Measurements from ENCODE around the gene TUBE1. TPM values are rescaled to one million over a fixed set of nuclear protein-coding genes. Genes with fewer than 3 reads are reported as not detected.

The TUBE1 gene
- total RNA-seq, 8 experiments from 2014 or later, result 24.3 to 63.1 (median 40.6) TPM

DNA sequence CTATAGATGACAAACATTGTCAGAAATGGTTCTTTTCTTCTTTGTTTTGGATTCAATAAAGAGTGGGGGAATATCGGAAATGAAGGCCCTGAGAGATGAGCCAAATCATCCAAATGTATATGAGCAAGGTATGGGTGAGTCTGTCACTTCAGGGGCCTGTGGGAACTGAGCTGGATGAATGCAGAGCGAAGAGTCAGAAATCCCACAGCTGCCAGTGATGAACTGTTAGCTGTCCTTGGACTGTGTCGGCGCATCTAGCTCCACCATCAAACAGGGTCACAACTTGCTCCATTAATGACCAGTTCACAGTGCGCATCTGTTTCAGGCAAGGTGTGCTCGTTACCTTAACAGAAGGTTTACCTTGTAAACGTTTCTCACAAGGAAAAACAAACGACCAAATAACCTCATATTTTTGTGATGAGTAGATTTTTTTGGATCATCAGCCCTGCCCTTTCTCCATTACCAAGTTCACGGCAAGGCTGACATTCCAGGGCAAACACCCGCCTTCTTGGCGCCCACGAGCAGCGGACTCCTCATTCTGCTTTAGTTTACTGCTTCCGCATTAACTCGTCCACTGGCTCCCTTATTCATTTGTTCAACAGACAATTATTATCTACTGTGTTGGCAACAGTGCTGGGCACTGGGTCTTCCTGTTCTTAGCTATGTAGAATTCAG lies 48.4 kb downstream of the TUBE1 start:
- no peak for ATAC-seq (replicated peaks in 6 of 8)
- H3K4me3 ChIP-seq, result no peak overlapping the region
- peaks cover 9 to 14% of the 10 kb centered on the region in 2 donors for H3K4me1 ChIP-seq (replicated peaks in 1 of 2)
- 34 to 98% (median 74%) methylated on average over 1 to 12 of the region's 15 CpGs for WGBS, 10 experiments
- in situ Hi-C loops (cut with MboI; ENCODE audit: low pct_unique_long_range_greater_than_20kb in 2 of 9, low sequenced_read_pairs in 9 of 9, unreplicated experiment in 9 of 9), result loop anchor here in 5 of 9 experiments (25.0 kb wide), 4 partner anchors 327 to 1002 kb away; a partner anchor contains a TSS
- H3K27ac ChIP-seq, result no peak overlapping the region

- peaks cover 9 to 14% of the 10 kb centered on the region in 2 donors for H3K4me1 ChIP-seq (replicated peaks in 1 of 2)
- no peak overlapping the region for H3K4me3 ChIP-seq
- 29 to 100% (median 55%) methylated on average over 1 to 5 of the region's 5 CpGs; no CpG with 5 or more reads in 4 of the 10 experiments for WGBS, 10 experiments
- no peak overlapping the region for H3K27ac ChIP-seq
- ATAC-seq (replicated peaks in 6 of 8), result peak in 7 of 8 experiments; percentile 4 to 39 (median 28)
- in situ Hi-C loops (cut with MboI; ENCODE audit: low pct_unique_long_range_greater_than_20kb in 2 of 9, low sequenced_read_pairs in 9 of 9, unreplicated experiment in 9 of 9), result loop anchor here in 5 of 9 experiments (25.0 kb wide), 4 partner anchors 326 to 1001 kb away; a partner anchor contains a TSS
Observed at GRCh38 chr6:112038268-112038667, 49.0 kb downstream of the TUBE1 start.

DNA sequence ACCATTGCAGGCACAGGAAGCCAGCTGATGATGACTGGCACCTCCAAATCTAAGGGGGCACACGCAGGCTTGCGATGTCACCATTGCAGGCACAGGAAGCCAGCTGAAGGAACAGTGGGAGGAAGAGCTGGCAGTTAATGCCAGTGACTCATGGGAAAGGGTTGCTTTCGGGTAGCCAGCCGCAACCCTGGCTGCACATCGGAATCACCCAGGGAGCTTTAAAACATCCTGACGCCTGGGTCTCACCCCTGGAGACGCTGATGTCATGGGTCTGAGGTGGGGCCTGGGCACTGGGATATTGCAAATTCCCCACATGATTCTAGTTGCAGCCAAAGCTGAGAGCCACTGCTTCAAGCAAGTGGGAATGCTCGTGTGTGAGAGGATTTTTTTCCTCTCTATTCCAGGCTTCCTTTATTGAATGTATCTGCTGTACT lies 49.5 kb downstream of the TUBE1 start:
- Histone ChIP-seq H3K27ac (no peak overlapping the region), H3K4me3 (no peak overlapping the region), H3K4me1 (replicated peaks in 1 of 2) (peaks cover 9 to 13% of the 10 kb centered on the region in 2 donors)
- in situ Hi-C loops (cut with MboI; ENCODE audit: low pct_unique_long_range_greater_than_20kb in 2 of 9, low sequenced_read_pairs in 9 of 9, unreplicated experiment in 9 of 9), result loop anchor here in 5 of 9 experiments (25.0 kb wide), 4 partner anchors 325 to 1000 kb away; a partner anchor contains a TSS
- WGBS, 10 experiments, result 11 to 81% (median 57%) methylated on average over 1 to 8 of the region's 8 CpGs; no CpG with 5 or more reads in 4 of the 10 experiments
- ATAC-seq (replicated peaks in 6 of 8), result peak in 7 of 8 experiments; percentile 89 to 97 (median 95)

GRCh38 chr6:112036088-112036637 lies 51.1 kb downstream of the TUBE1 start:
- in situ Hi-C loops (cut with MboI; ENCODE audit: low pct_unique_long_range_greater_than_20kb in 2 of 9, low sequenced_read_pairs in 9 of 9, unreplicated experiment in 9 of 9), result loop anchor here in 5 of 9 experiments (25.0 kb wide), 4 partner anchors 324 to 999 kb away; a partner anchor contains a TSS
- no peak for ATAC-seq (replicated peaks in 6 of 8)
- WGBS, 10 experiments, result 60 to 100% (median 82%) methylated on average over 1 to 4 of the region's 4 CpGs; no CpG with 5 or more reads in 1 of the 10 experiments
- Histone ChIP-seq H3K27ac (no peak overlapping the region), H3K4me3 (no peak overlapping the region), H3K4me1 (replicated peaks in 1 of 2) (peaks cover 8 to 9% of the 10 kb centered on the region in 2 donors)

- 90 to 100% (median 96%) methylated on average over 1 to 4 of the region's 4 CpGs; no CpG with 5 or more reads in 2 of the 10 experiments for WGBS, 10 experiments
- in situ Hi-C loops (cut with MboI; ENCODE audit: low pct_unique_long_range_greater_than_20kb in 2 of 9, low sequenced_read_pairs in 9 of 9, unreplicated experiment in 9 of 9), result loop anchor here in 5 of 9 experiments (25.0 kb wide), 4 partner anchors 322 to 997 kb away; a partner anchor contains a TSS
- H3K4me1 ChIP-seq (replicated peaks in 1 of 2), result peaks cover 13 to 14% of the 10 kb centered on the region in 2 donors
- no peak overlapping the region for H3K4me3 ChIP-seq
- no peak overlapping the region for H3K27ac ChIP-seq
- ATAC-seq (replicated peaks in 6 of 8), result no peak
Observed at GRCh38 chr6:112034616-112034995, 52.7 kb downstream of the TUBE1 start.

- in situ Hi-C loops (cut with MboI; ENCODE audit: low pct_unique_long_range_greater_than_20kb in 2 of 9, low sequenced_read_pairs in 9 of 9, unreplicated experiment in 9 of 9), result loop anchor here in 5 of 9 experiments (25.0 kb wide), 4 partner anchors 322 to 997 kb away; a partner anchor contains a TSS
Observed at GRCh38 chr6:112033791-112034615, 53.3 kb downstream of the TUBE1 start.

GRCh38 chr6:112032728-112033127 lies 54.6 kb downstream of the TUBE1 start:
- no peak overlapping the region for H3K4me3 ChIP-seq
- 33 to 100% (median 73%) methylated on average over 1 to 5 of the region's 6 CpGs; no CpG with 5 or more reads in 4 of the 10 experiments for WGBS, 10 experiments
- in situ Hi-C loops (cut with MboI; ENCODE audit: low pct_unique_long_range_greater_than_20kb in 2 of 9, low sequenced_read_pairs in 9 of 9, unreplicated experiment in 9 of 9), result loop anchor here in 5 of 9 experiments (25.0 kb wide), 4 partner anchors 320 to 995 kb away; a partner anchor contains a TSS

More at GRCh38 chr6:112033791-112034615, 53.3 kb downstream of the TUBE1 start:
- Histone ChIP-seq H3K4me1 (replicated peaks in 1 of 2) (peaks cover 14 to 15% of the 10 kb centered on the region in 2 donors), H3K27ac (no peak overlapping the region), H3K4me3 (no peak overlapping the region)
- ATAC-seq (replicated peaks in 6 of 8), result peak in 2 of 8 experiments; percentile 9 to 36
- WGBS, 10 experiments, result 34 to 83% (median 60%) methylated on average over 2 to 5 of the region's 6 CpGs; no CpG with 5 or more reads in 2 of the 10 experiments

GRCh38 chr6:112031960-112032359 lies 55.3 kb downstream of the TUBE1 start:
- WGBS, 10 experiments, result 80 to 100% (median 89%) methylated on average over 1 to 6 of the region's 6 CpGs; no CpG with 5 or more reads in 1 of the 10 experiments
- ATAC-seq (replicated peaks in 6 of 8), result no peak
- in situ Hi-C loops (cut with MboI; ENCODE audit: low pct_unique_long_range_greater_than_20kb in 2 of 9, low sequenced_read_pairs in 9 of 9, unreplicated experiment in 9 of 9), result loop anchor here in 5 of 9 experiments (25.0 kb wide), 4 partner anchors 320 to 995 kb away; a partner anchor contains a TSS
- no peak overlapping the region for H3K27ac ChIP-seq
- peaks cover 6 to 7% of the 10 kb centered on the region in 2 donors for H3K4me1 ChIP-seq (replicated peaks in 1 of 2)
- no peak overlapping the region for H3K4me3 ChIP-seq

More at GRCh38 chr6:112032728-112033127, 54.6 kb downstream of the TUBE1 start:
- peak in 3 of 8 experiments; percentile 14 to 50 (median 27) for ATAC-seq (replicated peaks in 6 of 8)
- Histone ChIP-seq H3K27ac (no peak overlapping the region), H3K4me1 (replicated peaks in 1 of 2) (peaks cover 8 to 9% of the 10 kb centered on the region in 2 donors)

DNA sequence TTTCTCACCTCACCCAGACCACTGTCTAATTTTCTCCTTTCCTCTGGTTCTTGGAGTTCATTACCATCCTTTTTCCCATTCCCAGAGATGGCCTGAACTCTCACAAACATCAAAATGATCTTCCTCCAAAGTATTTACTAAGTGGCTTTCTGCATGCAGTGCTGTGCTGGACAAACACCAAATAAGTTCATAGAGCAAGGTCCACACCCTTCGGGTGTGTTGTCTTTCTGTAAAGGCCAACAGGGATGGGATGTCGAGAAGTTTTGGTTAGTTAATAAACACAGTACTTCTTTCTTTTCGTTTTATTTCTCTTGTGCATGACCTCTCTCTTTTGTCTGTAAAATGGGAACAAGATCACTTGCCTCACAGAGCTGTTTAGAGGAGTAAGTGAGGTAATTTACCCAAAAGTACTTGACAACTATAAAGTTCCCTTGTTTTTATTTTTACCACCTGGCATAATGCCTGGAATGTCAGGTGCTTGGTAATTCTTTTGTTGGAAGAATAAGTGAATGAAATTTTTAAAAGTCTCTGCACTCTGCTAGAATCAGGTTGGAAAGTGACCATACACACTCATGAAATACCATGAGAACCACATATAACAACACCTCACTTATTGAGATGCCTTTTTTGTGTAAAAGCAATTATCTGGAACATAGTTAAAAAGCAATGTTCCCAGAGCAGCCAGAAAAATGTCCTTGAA lies 56.2 kb downstream of the TUBE1 start:
- ATAC-seq (replicated peaks in 6 of 8), result peak in 2 of 8 experiments; percentile 81 to 83
- Histone ChIP-seq H3K4me1 (replicated peaks in 1 of 2) (peaks cover 6 to 7% of the 10 kb centered on the region in 2 donors), H3K4me3 (no peak overlapping the region), H3K27ac (no peak overlapping the region)
- in situ Hi-C loops (cut with MboI; ENCODE audit: low pct_unique_long_range_greater_than_20kb in 2 of 9, low sequenced_read_pairs in 9 of 9, unreplicated experiment in 9 of 9), result loop anchor here in 5 of 9 experiments (25.0 kb wide), 4 partner anchors 319 to 994 kb away; a partner anchor contains a TSS
- 0 to 94% (median 60%) methylated on average over 1 to 3 of the region's 3 CpGs; no CpG with 5 or more reads in 1 of the 10 experiments for WGBS, 10 experiments

DNA sequence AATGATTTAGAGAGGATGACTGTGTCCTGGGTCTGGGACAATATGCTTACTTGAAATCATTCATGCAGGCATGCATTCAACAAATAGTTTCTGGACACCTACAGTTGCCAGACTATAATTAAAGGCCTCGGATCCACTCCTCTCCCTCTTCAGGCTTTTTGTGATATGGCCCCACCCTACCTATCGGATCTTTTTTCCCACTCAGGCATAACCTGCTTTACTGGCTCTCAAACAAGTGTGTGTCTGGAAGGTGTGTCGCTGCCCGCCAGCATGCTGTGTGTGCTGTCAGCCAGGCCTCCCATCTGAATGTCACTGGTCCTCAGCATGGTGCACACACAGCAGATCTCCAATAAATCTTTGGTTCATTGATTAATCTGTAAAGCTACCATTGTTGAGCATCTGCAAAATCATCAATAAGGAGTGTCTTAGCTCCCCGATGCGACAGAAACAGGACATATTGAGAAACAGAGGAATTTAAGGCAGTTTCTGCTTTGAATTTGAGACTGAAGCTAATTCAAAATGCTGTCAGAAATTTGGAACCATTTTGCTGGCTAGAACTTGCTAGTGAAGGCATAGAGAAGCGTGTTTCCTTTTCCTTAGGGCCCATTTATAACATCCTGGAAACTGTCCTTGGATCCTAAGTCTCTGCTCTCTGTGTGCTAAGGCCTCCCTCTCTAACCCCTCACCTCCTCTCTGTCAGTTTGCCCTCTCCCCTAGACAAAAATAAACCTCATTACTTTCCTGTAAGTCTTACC lies 56.9 kb downstream of the TUBE1 start:
- peak in 2 of 8 experiments; percentile 20 to 40 for ATAC-seq (replicated peaks in 6 of 8)

More for the DNA sequence above, 56.9 kb downstream of the TUBE1 start:
- Histone ChIP-seq H3K27ac (no peak overlapping the region), H3K4me1 (replicated peaks in 1 of 2) (peaks cover 6 to 7% of the 10 kb centered on the region in 2 donors), H3K4me3 (no peak overlapping the region)
- 53 to 100% (median 70%) methylated on average over 1 to 7 of the region's 7 CpGs; no CpG with 5 or more reads in 1 of the 10 experiments for WGBS, 10 experiments
- in situ Hi-C loops (cut with MboI; ENCODE audit: low pct_unique_long_range_greater_than_20kb in 2 of 9, low sequenced_read_pairs in 9 of 9, unreplicated experiment in 9 of 9), result loop anchor here in 5 of 9 experiments (25.0 kb wide), 4 partner anchors 318 to 993 kb away; a partner anchor contains a TSS

Data from motor neuron (in vitro differentiated cells).